ENCODE data around the gene RSRC1.

GRCh38 chr3:158267015-158267414 lies 157.1 kb downstream of the RSRC1 start:
- TF ChIP-seq CTCF (conservative IDR thresholded peaks at IDR 0.05; ENCODE audit: low read length) = no peak
- no peak for TF ChIP-seq EZH2phosphoT487 (IDR thresholded peaks at IDR 0.05; ENCODE audit: borderline replicate concordance, low read depth, low read length)
